A549 (cell line): Measurements from ENCODE around the gene WDR20. TPM values are rescaled to one million over a fixed set of nuclear protein-coding genes. Genes with fewer than 3 reads are reported as not detected.

ENCODE experiments used
- ATAC-seq, 2 experiments: fragments of 200-7000 bp in 1 of 2; fragments of >200 bp in 1 of 2; cut with Nextera tagmentation in 1 of 2; cut with Tn5 transposase in 1 of 2; 3 replicates each; pipeline versions ENCODE4 v1.8.0 to v1.9.1; 2018 to 2020; ENCODE audit warnings: mild to moderate bottlenecking in 1 of 2, moderate library complexity in 1 of 2
- CTCF ChIA-PET: fragments of 300-600 bp; sonication (Branson Sonifier 250); formaldehyde crosslinking; extraction: SDS; loops from one replicate; lab custom pipeline; 2021; ENCODE audit warnings: antibody characterized with exemption, inconsistent platforms; lab: Yijun Ruan, JAX
- POLR2A ChIA-PET: fragments of 350-600 bp; formaldehyde crosslinking; extraction: SDS; loops from one replicate; lab custom pipeline; 2021; ENCODE audit warnings: antibody characterized with exemption, inconsistent platforms; lab: Yijun Ruan, JAX
- DNase-seq, 2 experiments: peaks; one replicate each; pipeline versions ENCODE4 v3.0.0 to v3.0.0-alpha.2; 2011 to 2016; ENCODE audit warnings: low read depth in 1 of 2, low spot score in 1 of 2
- FAIRE-seq: peaks from 2 replicates; lab custom pipeline; 2011; peaks lifted over from hg19 to GRCh38; lab: Jason Lieb, UNC
- H3K27ac ChIP-seq, 2 experiments: fragments of >200 bp; sonication (Bioruptor Twin); formaldehyde crosslinking; 3 replicates each; pipeline ENCODE4 v1.5.1; 2016 to 2017
- H3K4me1 ChIP-seq: fragments of >200 bp; sonication (Bioruptor Twin); formaldehyde crosslinking; 3 replicates; pipeline ENCODE4 v1.6.1; 2016
- H3K4me2 ChIP-seq: fragments of >200 bp; sonication (Bioruptor Twin); formaldehyde crosslinking; 3 replicates; pipeline ENCODE4 v1.6.1; 2016
- H3K4me3 ChIP-seq: fragments of >200 bp; sonication (Bioruptor Twin); formaldehyde crosslinking; 3 replicates; pipeline ENCODE4 v1.5.1; 2016
- H3K9me3 ChIP-seq: fragments of >200 bp; sonication (Bioruptor Twin); formaldehyde crosslinking; 3 replicates; pipeline ENCODE4 v1.6.1; 2016
- CBX2 ChIP-seq: fragments of 200-600 bp; sonication (generic); IDR thresholded peaks from 2 replicates; pipeline ENCODE4 v1.6.1; 2016; ENCODE audit warnings: low read depth, mild to moderate bottlenecking, borderline replicate concordance
- CEBPB ChIP-seq, 2 experiments: fragments of >200 bp in 1 of 2; sonication (Bioruptor Twin) in 1 of 2; formaldehyde crosslinking in 1 of 2; IDR thresholded peaks; 2 replicates each; pipeline ENCODE4 v1.6.1; 2012 to 2016
- CHD2 ChIP-seq: fragments of 150-350 bp; IDR thresholded peaks from 2 replicates; pipeline ENCODE4 v1.6.1; 2014; ENCODE audit warnings: low read length; ENCODE audit not compliant: partially characterized antibody
- GATA3 ChIP-seq: IDR thresholded peaks from 2 replicates; pipeline ENCODE4 v1.6.1; 2012; ENCODE audit warnings: borderline replicate concordance
- JUN ChIP-seq, 2 experiments: fragments of >200 bp; sonication (Bioruptor Twin); formaldehyde crosslinking; IDR thresholded peaks; 2 replicates in 1 of 2; 3 replicates in 1 of 2; pipeline ENCODE4 v1.6.1; 2016 to 2017
- KDM5A ChIP-seq: fragments of 200-600 bp; sonication (generic); IDR thresholded peaks from 2 replicates; pipeline ENCODE4 v1.6.1; 2016; ENCODE audit warnings: antibody characterized with exemption, mild to moderate bottlenecking
- MAFK ChIP-seq: fragments of 450-650 bp; IDR thresholded peaks from 2 replicates; pipeline ENCODE4 v1.6.1; 2014; ENCODE audit not compliant: partially characterized antibody
- PHF8 ChIP-seq: fragments of 200-600 bp; sonication (generic); IDR thresholded peaks from 2 replicates; pipeline ENCODE4 v1.6.1; 2016; ENCODE audit warnings: low read depth, mild to moderate bottlenecking, antibody characterized with exemption, moderate library complexity, borderline replicate concordance
- POLR2A ChIP-seq: IDR thresholded peaks from 2 replicates; pipeline ENCODE4 v1.6.1; 2012; ENCODE audit warnings: mild to moderate bottlenecking, low read length
- POLR2AphosphoS2 ChIP-seq: conservative IDR thresholded peaks from 2 replicates; pipeline ENCODE4 v1.6.1; 2012; ENCODE audit warnings: low read length, improper control_type of control experiment, inconsistent platforms
- RAD21 ChIP-seq, 2 experiments: fragments of >200 bp in 1 of 2; sonication (Bioruptor Twin) in 1 of 2; formaldehyde crosslinking in 1 of 2; IDR thresholded peaks in 1 of 2; conservative IDR thresholded peaks in 1 of 2; 2 replicates in 1 of 2; 3 replicates in 1 of 2; pipeline ENCODE4 v1.6.1; 2012 to 2018; ENCODE audit warnings: inconsistent platforms in 1 of 2
- ZSCAN20 ChIP-seq: fragments of 250-450 bp; sonication (Bioruptor Pico); IDR thresholded peaks from 2 replicates; pipeline ENCODE4 v1.8.0; 2022; ENCODE audit warnings: mild to moderate bottlenecking, moderate library complexity
- WGBS: methylation state at CpG from one replicate; pipeline ENCODE4 v1.1.6; 2017; ENCODE audit errors: missing lambda C conversion rate; 5-methylcytosine and 5-hydroxymethylcytosine counted together
- polyA plus RNA-seq, 4 experiments: library from polyadenylated mRNA; depleted of rRNA in 3 of 4; stranded (reverse); fragments of >200 nt; fragmentation: RNase III in 1 of 4; extraction: RNeasy Plus Mini Kit Qiagen cat#74134 plus additional on column Dnase treatment in 1 of 4; gene quantifications; 2 replicates in 3 of 4; 3 replicates in 1 of 4; pipeline ENCODE4 v1.2.3, GENCODE V29; 2011 to 2017
- TF ChIP-seq, protein P1 (sequence below): fragments of >200 bp; sonication (Bioruptor Twin); formaldehyde crosslinking; IDR thresholded peaks from 3 replicates; pipeline ENCODE4 v1.5.1; 2016
- TF ChIP-seq, protein P2 (sequence below): IDR thresholded peaks from 2 replicates; pipeline ENCODE4 v1.6.1; 2012; ENCODE audit warnings: low read depth, borderline replicate concordance
- TF ChIP-seq, protein P3 (sequence below): fragments of 450-650 bp; IDR thresholded peaks from 2 replicates; pipeline ENCODE4 v1.6.1; 2014; ENCODE audit warnings: antibody characterized with exemption

WDR20 gene
- polyA plus RNA-seq, 2 of the 4 experiments (the other 2 are of a cell fraction), result 19.5 to 20.6 TPM

DNA sequence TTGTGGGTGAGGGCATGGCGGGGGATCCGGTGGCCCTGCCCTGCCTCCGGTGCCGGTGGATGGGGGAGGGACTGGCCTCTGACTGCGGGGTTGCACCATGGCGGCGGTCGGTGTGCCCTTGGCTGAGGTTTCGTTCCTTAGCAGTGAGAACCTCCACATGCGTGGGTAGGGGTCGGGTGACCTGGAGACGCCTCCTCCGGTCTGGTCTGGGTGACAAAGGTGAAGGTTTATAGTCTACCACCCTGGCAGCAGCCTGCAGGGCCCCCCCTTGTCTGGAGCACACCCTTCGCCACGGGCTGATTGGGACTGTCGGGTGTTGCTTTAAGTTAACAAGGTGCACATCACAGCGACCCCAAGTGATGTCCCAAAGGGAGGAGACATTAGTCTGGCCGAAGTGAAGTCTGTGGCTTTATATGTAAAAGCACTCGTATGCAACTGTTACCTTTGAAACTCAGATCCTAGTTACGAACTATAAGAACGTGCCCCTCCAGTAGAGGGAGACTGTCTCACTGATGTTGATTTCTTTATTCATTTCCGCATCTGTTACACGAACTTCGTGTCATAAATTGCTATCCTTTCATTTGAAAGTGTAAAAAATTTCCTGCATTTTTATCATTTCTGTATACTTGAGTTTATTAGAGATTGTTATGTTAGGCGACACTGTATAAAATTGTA is 74.4 kb downstream of the WDR20 start:
- DNase-seq (peak; percentile 12 to 31), FAIRE-seq (no peak), ATAC-seq (no peak)
- H3K4me2 ChIP-seq, result no peak overlapping the region
- 90% methylated on average over 25 of the region's 25 CpGs for WGBS
- H3K9me3 ChIP-seq, result no peaks in the 10 kb centered on the region
- ChIA-PET CTCF (interaction anchor here (1.1 to 2.7 kb wide), 5 partner anchors 22 to 103 kb away, joined by 3 to 22 read pairs (median 8); no protein-coding TSS in a partner anchor), POLR2A (no interaction called here)
- H3K27ac ChIP-seq, result no peak overlapping the region
- no peaks in the 10 kb centered on the region for H3K4me1 ChIP-seq
- H3K4me3 ChIP-seq, result no peak overlapping the region
- TF ChIP-seq POLR2AphosphoS2 (no peak), RAD21 (conservative IDR thresholded peaks at IDR 0.05 in 1 of 2, IDR thresholded peaks at IDR 0.05 in 1 of 2) (0 out of 5 replicates have a peak, but pooled peaks of 1 of the 2 experiments have one; percentile 18)
- TF ChIP-seq, protein P1, sequence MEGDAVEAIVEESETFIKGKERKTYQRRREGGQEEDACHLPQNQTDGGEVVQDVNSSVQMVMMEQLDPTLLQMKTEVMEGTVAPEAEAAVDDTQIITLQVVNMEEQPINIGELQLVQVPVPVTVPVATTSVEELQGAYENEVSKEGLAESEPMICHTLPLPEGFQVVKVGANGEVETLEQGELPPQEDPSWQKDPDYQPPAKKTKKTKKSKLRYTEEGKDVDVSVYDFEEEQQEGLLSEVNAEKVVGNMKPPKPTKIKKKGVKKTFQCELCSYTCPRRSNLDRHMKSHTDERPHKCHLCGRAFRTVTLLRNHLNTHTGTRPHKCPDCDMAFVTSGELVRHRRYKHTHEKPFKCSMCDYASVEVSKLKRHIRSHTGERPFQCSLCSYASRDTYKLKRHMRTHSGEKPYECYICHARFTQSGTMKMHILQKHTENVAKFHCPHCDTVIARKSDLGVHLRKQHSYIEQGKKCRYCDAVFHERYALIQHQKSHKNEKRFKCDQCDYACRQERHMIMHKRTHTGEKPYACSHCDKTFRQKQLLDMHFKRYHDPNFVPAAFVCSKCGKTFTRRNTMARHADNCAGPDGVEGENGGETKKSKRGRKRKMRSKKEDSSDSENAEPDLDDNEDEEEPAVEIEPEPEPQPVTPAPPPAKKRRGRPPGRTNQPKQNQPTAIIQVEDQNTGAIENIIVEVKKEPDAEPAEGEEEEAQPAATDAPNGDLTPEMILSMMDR, result peak; percentile 32; the same call in 1 of the 3 replicates

DNA sequence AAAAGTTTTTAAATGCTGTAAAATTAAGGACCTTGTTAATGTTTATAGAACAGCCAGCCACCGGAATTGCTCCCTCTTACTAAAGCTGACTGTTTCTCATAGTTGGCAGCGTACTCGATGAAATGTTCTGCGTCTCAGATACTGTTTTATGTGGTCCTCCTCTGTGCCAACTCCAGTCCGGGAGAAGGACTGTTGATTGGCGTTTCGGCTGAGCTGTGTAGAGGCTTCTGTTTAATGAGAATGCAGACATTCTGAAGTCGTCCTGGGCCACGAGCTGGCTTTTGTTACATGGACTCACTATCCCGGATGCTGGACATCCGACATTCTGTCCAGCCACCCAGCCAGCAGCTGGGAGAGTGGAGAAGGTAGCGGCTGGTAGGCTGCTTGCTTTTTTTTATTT is 75.4 kb downstream of the WDR20 start:
- Histone ChIP-seq H3K4me2 (no peak overlapping the region), H3K4me3 (no peak overlapping the region)
- POLR2A ChIA-PET, result no interaction called here
- no peak for DNase-seq
- CTCF ChIA-PET, result interaction anchor here (1.2 to 2.7 kb wide), 3 partner anchors 27 to 102 kb away, joined by 3 to 22 read pairs (median 9); no protein-coding TSS in a partner anchor
- no peak for FAIRE-seq
- TF ChIP-seq KDM5A (no peak), MAFK (no peak), GATA3 (no peak), POLR2A (no peak), PHF8 (no peak)
- TF ChIP-seq, protein P2, sequence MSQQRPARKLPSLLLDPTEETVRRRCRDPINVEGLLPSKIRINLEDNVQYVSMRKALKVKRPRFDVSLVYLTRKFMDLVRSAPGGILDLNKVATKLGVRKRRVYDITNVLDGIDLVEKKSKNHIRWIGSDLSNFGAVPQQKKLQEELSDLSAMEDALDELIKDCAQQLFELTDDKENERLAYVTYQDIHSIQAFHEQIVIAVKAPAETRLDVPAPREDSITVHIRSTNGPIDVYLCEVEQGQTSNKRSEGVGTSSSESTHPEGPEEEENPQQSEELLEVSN, result no peak
- TF ChIP-seq, all 56 proteins: peak for 0
- no peak overlapping the region for H3K27ac ChIP-seq
- no peaks in the 10 kb centered on the region for H3K9me3 ChIP-seq
- H3K4me1 ChIP-seq, result no peaks in the 10 kb centered on the region
- 92% methylated on average over 12 of the region's 12 CpGs for WGBS
- ATAC-seq, result no peak

DNA sequence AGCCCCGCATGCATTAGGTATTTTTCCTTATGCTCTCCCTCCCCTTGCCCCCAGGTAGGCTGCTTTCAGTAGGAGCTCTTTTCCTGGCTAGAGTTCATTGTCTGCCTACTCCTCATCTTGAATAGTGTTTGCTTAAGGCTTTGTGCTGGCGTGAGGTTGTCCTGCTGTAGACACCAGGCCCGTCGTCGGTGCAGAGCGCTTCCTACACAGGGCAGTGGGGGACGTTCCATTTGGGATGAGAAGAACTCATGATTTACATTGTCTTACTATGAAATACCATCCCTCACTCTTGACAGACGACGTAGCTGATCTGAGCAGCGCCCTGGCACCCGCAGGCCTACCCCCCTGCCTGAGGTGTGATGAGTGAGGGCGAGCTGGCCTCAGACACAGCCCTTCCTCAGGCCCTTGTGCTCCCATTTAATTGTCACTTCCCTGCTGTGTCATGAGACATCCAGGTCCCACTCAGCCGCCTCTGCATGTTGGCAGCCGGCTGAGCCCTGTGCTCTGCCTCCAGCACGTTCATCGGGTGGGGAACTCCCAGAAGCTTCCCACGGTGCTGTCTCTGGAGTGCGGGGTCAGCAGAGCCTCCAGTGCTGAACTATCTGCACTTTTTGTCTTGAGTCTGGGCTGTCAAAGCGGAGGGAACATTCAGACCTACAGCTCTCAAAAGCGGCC is 76.0 kb downstream of the WDR20 start:
- no peaks in the 10 kb centered on the region for H3K4me1 ChIP-seq
- 91% methylated on average over 19 of the region's 20 CpGs for WGBS
- no peak overlapping the region for H3K27ac ChIP-seq
- DNase-seq (no peak), ATAC-seq (no peak), FAIRE-seq (no peak)
- H3K9me3 ChIP-seq, result no peaks in the 10 kb centered on the region
- no peak for TF ChIP-seq GATA3
- no peak for TF ChIP-seq CEBPB (IDR thresholded peaks at IDR 0.05)
- no peak for TF ChIP-seq JUN (IDR thresholded peaks at IDR 0.05)
- no peak for TF ChIP-seq CBX2
- TF ChIP-seq, protein P3, sequence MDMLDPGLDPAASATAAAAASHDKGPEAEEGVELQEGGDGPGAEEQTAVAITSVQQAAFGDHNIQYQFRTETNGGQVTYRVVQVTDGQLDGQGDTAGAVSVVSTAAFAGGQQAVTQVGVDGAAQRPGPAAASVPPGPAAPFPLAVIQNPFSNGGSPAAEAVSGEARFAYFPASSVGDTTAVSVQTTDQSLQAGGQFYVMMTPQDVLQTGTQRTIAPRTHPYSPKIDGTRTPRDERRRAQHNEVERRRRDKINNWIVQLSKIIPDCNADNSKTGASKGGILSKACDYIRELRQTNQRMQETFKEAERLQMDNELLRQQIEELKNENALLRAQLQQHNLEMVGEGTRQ, result no peak
- no peak for TF ChIP-seq ZSCAN20 (CRISPR knock-in tag)
- no peak for TF ChIP-seq CHD2
- ChIA-PET CTCF (interaction anchor here (0.6 to 2.7 kb wide), 6 partner anchors 10 to 509 kb away, joined by 3 to 22 read pairs (median 4); no protein-coding TSS in a partner anchor), POLR2A (no interaction called here)
- no peak overlapping the region for H3K4me3 ChIP-seq
- no peak overlapping the region for H3K4me2 ChIP-seq
